GM23338 (cell line): ENCODE data around the gene SLC23A1.

Source experiments
- CREB1 ChIP-seq: fragments of 250-450 bp; sonication (Bioruptor Pico); IDR thresholded peaks from 2 replicates; pipeline ENCODE4 v1.5.0; 2020; ENCODE audit warnings: low read depth, mild to moderate bottlenecking, moderate library complexity
- JUNB ChIP-seq: IDR thresholded peaks from one replicate; pipeline ENCODE4 v1.6.1; 2016; ENCODE audit warnings: antibody characterized with exemption; ENCODE audit not compliant: unreplicated experiment
- NANOG ChIP-seq: IDR thresholded peaks from 2 replicates; pipeline ENCODE4 v1.6.1; 2016; ENCODE audit warnings: antibody characterized with exemption, borderline replicate concordance
- POLR2AphosphoS5 ChIP-seq: IDR thresholded peaks from 2 replicates; pipeline ENCODE4 v1.6.1; 2016; ENCODE audit warnings: antibody characterized with exemption, low read depth
- TF ChIP-seq, protein P1 (sequence below), 2 experiments: fragments of 200-600 bp in 1 of 2; sonication (generic) in 1 of 2; conservative IDR thresholded peaks; 2 replicates each; pipeline versions ENCODE4 v1.5.1 to v1.6.1; 2016 to 2017; ENCODE audit warnings: antibody characterized with exemption in 2 of 2, low read depth in 2 of 2, mild to moderate bottlenecking in 2 of 2, moderate library complexity in 1 of 2
- TF ChIP-seq, protein P2 (sequence below): IDR thresholded peaks from one replicate; pipeline ENCODE4 v1.6.1; 2018; ENCODE audit warnings: antibody characterized with exemption; ENCODE audit not compliant: unreplicated experiment

DNA sequence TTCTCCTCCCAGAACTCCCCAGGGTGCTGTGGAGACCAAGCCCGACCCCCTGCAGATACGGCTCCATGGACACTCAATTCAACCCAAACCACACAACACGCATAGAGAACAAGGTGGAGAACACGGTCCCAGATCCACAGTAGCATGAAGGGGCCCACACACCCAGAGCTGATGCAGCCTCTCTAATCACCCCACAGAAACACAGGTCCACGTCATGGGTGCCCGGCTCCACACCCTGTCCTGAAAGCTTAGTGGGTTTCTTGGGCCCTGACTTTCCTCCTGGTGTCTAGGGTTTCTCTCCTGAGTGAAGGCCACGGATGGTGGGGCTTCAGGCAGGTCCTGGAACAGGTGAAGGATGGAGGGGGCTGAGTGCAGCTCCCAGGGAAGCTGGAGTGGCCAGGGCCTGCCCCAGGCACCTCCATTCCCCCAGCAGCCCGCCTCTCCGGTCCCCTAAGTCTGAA is 1.5 kb upstream of the SLC23A1 start:
- TF ChIP-seq, protein P1, sequence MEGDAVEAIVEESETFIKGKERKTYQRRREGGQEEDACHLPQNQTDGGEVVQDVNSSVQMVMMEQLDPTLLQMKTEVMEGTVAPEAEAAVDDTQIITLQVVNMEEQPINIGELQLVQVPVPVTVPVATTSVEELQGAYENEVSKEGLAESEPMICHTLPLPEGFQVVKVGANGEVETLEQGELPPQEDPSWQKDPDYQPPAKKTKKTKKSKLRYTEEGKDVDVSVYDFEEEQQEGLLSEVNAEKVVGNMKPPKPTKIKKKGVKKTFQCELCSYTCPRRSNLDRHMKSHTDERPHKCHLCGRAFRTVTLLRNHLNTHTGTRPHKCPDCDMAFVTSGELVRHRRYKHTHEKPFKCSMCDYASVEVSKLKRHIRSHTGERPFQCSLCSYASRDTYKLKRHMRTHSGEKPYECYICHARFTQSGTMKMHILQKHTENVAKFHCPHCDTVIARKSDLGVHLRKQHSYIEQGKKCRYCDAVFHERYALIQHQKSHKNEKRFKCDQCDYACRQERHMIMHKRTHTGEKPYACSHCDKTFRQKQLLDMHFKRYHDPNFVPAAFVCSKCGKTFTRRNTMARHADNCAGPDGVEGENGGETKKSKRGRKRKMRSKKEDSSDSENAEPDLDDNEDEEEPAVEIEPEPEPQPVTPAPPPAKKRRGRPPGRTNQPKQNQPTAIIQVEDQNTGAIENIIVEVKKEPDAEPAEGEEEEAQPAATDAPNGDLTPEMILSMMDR (conservative IDR thresholded peaks at IDR 0.05; ENCODE audit: low read depth in 2 of 2): no peak
- TF ChIP-seq NANOG (no peak), CREB1 (no peak), JUNB (no peak), POLR2AphosphoS5 (no peak)
- TF ChIP-seq, protein P2, sequence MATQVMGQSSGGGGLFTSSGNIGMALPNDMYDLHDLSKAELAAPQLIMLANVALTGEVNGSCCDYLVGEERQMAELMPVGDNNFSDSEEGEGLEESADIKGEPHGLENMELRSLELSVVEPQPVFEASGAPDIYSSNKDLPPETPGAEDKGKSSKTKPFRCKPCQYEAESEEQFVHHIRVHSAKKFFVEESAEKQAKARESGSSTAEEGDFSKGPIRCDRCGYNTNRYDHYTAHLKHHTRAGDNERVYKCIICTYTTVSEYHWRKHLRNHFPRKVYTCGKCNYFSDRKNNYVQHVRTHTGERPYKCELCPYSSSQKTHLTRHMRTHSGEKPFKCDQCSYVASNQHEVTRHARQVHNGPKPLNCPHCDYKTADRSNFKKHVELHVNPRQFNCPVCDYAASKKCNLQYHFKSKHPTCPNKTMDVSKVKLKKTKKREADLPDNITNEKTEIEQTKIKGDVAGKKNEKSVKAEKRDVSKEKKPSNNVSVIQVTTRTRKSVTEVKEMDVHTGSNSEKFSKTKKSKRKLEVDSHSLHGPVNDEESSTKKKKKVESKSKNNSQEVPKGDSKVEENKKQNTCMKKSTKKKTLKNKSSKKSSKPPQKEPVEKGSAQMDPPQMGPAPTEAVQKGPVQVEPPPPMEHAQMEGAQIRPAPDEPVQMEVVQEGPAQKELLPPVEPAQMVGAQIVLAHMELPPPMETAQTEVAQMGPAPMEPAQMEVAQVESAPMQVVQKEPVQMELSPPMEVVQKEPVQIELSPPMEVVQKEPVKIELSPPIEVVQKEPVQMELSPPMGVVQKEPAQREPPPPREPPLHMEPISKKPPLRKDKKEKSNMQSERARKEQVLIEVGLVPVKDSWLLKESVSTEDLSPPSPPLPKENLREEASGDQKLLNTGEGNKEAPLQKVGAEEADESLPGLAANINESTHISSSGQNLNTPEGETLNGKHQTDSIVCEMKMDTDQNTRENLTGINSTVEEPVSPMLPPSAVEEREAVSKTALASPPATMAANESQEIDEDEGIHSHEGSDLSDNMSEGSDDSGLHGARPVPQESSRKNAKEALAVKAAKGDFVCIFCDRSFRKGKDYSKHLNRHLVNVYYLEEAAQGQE: no peak
